H9 (cell line): ENCODE measurements around the gene COPE. TPM values are rescaled to one million over a fixed set of nuclear protein-coding genes. Genes with fewer than 3 reads are reported as not detected.

Experiments
- DNase-seq: peaks from one replicate; pipeline ENCODE4 v3.0.0-alpha.2; 2017
- H2AFZ ChIP-seq: one replicate; pipeline ENCODE4 v1.6.1; 2013; ENCODE audit warnings: mild to moderate bottlenecking, low read length, control low read depth, moderate library complexity
- H2AK5ac ChIP-seq: 2 replicates; pipeline ENCODE4 v1.6.1; 2013; ENCODE audit warnings: low read length, control low read depth, mixed read lengths; ENCODE audit not compliant: insufficient read length
- H2BK120ac ChIP-seq: one replicate; pipeline ENCODE4 v1.6.1; 2013; ENCODE audit warnings: low read depth, mild to moderate bottlenecking, low read length, control low read depth, inconsistent platforms; ENCODE audit not compliant: poor library complexity, severe bottlenecking
- H2BK12ac ChIP-seq: 2 replicates; pipeline ENCODE4 v1.6.1; 2013; ENCODE audit warnings: low read length, control low read depth, mixed read lengths, low read depth; ENCODE audit not compliant: insufficient read length
- H2BK15ac ChIP-seq: 2 replicates; pipeline ENCODE4 v1.6.1; 2013; ENCODE audit warnings: low read depth, low read length, control low read depth
- H2BK20ac ChIP-seq: one replicate; pipeline ENCODE4 v1.6.1; 2013; ENCODE audit warnings: low read depth, mild to moderate bottlenecking, low read length, control low read depth, inconsistent platforms; ENCODE audit not compliant: poor library complexity, severe bottlenecking
- H2BK5ac ChIP-seq: 2 replicates; pipeline ENCODE4 v1.6.1; 2013; ENCODE audit warnings: low read length, control low read depth, mixed read lengths; ENCODE audit not compliant: insufficient read length
- H3K14ac ChIP-seq: 2 replicates; pipeline ENCODE4 v1.6.1; 2013; ENCODE audit warnings: low read length, control low read depth; ENCODE audit not compliant: insufficient read depth
- H3K18ac ChIP-seq: 2 replicates; pipeline ENCODE4 v1.6.1; 2013; ENCODE audit warnings: low read depth, mild to moderate bottlenecking, mixed read lengths, low read length, control low read depth; ENCODE audit not compliant: insufficient read length
- H3K23ac ChIP-seq: 2 replicates; pipeline ENCODE4 v1.6.1; 2013; ENCODE audit warnings: low read length, control low read depth, mixed read lengths, low read depth; ENCODE audit not compliant: insufficient read length
- H3K23me2 ChIP-seq: 2 replicates; pipeline ENCODE4 v1.6.1; 2013; ENCODE audit warnings: low read depth, mild to moderate bottlenecking, mixed read lengths, low read length, control low read depth; ENCODE audit not compliant: insufficient read length, poor library complexity, severe bottlenecking
- H3K27ac ChIP-seq: 2 replicates; pipeline ENCODE4 v1.5.1; 2013; ENCODE audit warnings: low read length, control low read depth, mixed read lengths, low read depth; ENCODE audit not compliant: insufficient read length
- H3K27me3 ChIP-seq: 2 replicates; pipeline ENCODE4 v1.6.1; 2013; ENCODE audit warnings: low read length, control low read depth, inconsistent platforms; ENCODE audit not compliant: insufficient read depth
- H3K4ac ChIP-seq: 2 replicates; pipeline ENCODE4 v1.6.1; 2013; ENCODE audit warnings: low read depth, mild to moderate bottlenecking, control low read depth, inconsistent platforms, low read length, moderate library complexity
- H3K4me1 ChIP-seq: 2 replicates; pipeline ENCODE4 v1.6.1; 2013; ENCODE audit warnings: low read length, control low read depth, inconsistent platforms; ENCODE audit not compliant: insufficient read depth
- H3K4me2 ChIP-seq: 2 replicates; pipeline ENCODE4 v1.6.1; 2013; ENCODE audit warnings: low read length, control low read depth, mixed read lengths; ENCODE audit not compliant: insufficient read length, insufficient read depth
- H3K56ac ChIP-seq: 2 replicates; pipeline ENCODE4 v1.6.1; 2013; ENCODE audit warnings: low read depth, mild to moderate bottlenecking, mixed read lengths, low read length, control low read depth; ENCODE audit not compliant: insufficient read length
- H3K79me1 ChIP-seq: 2 replicates; pipeline ENCODE4 v1.6.1; 2013; ENCODE audit warnings: low read depth, mild to moderate bottlenecking, moderate library complexity, low read length, control low read depth, inconsistent platforms; ENCODE audit not compliant: insufficient read depth, poor library complexity, severe bottlenecking
- H3K79me2 ChIP-seq: 2 replicates; pipeline ENCODE4 v1.6.1; 2013; ENCODE audit warnings: low read length, control low read depth, inconsistent platforms; ENCODE audit not compliant: insufficient read depth
- H3K9ac ChIP-seq: 2 replicates; pipeline ENCODE4 v1.6.1; 2013; ENCODE audit warnings: low read length, control low read depth, mixed read lengths; ENCODE audit not compliant: insufficient read length; ENCODE audit errors: extremely low read depth
- H3K9me3 ChIP-seq: one replicate; pipeline ENCODE4 v1.6.1; 2013; ENCODE audit warnings: low read depth, low read length, inconsistent platforms; ENCODE audit not compliant: control insufficient read depth
- H3T11ph ChIP-seq: one replicate; pipeline ENCODE4 v1.6.1; 2013; ENCODE audit warnings: mild to moderate bottlenecking, low read length, control low read depth, inconsistent platforms
- H4K20me1 ChIP-seq: one replicate; pipeline ENCODE4 v1.6.1; 2013; ENCODE audit not compliant: control insufficient read depth, insufficient read length, insufficient read depth
- H4K5ac ChIP-seq: 2 replicates; pipeline ENCODE4 v1.6.1; 2013; ENCODE audit warnings: low read depth, mild to moderate bottlenecking, mixed read lengths, low read length, control low read depth; ENCODE audit not compliant: insufficient read length
- H4K8ac ChIP-seq: replicated peaks from 2 replicates; pipeline ENCODE4 v1.6.1; 2013; ENCODE audit warnings: low read length, control low read depth, mixed read lengths, low read depth; ENCODE audit not compliant: insufficient read length
- H4K91ac ChIP-seq: 2 replicates; pipeline ENCODE4 v1.6.1; 2013; ENCODE audit warnings: low read depth, mild to moderate bottlenecking, moderate library complexity, mixed read lengths, low read length, control low read depth; ENCODE audit not compliant: insufficient read length
- H3K27ac Mint-ChIP-seq, 3 experiments: 2 replicates in 2 of 3; 3 replicates in 1 of 3; pipeline ENCODE4 v1.8.0; 2020 to 2021; ENCODE audit warnings: mixed read lengths in 3 of 3, mild to moderate bottlenecking in 1 of 3, moderate library complexity in 1 of 3
- H3K27me3 Mint-ChIP-seq: 2 replicates; pipeline ENCODE4 v1.8.0; 2021; ENCODE audit warnings: low read depth, mild to moderate bottlenecking, moderate library complexity, mixed read lengths
- H3K36me3 Mint-ChIP-seq, 3 experiments: 2 replicates in 2 of 3; 3 replicates in 1 of 3; pipeline ENCODE4 v1.8.0; 2020 to 2021; ENCODE audit warnings: low read depth in 3 of 3, mixed read lengths in 3 of 3; ENCODE audit not compliant: insufficient read depth in 1 of 3
- H3K4me1 Mint-ChIP-seq, 2 experiments: 2 replicates each; pipeline ENCODE4 v1.8.0; 2020; ENCODE audit warnings: mixed read lengths in 2 of 2
- H3K4me3 Mint-ChIP-seq, 2 experiments: 2 replicates in 1 of 2; 3 replicates in 1 of 2; pipeline ENCODE4 v1.8.0; 2020 to 2021; ENCODE audit warnings: mild to moderate bottlenecking in 2 of 2, mixed read lengths in 2 of 2, moderate library complexity in 1 of 2
- H3K9me3 Mint-ChIP-seq, 2 experiments: 2 replicates in 1 of 2; 3 replicates in 1 of 2; pipeline ENCODE4 v1.8.0; 2020; ENCODE audit warnings: mild to moderate bottlenecking in 2 of 2, mixed read lengths in 2 of 2, moderate library complexity in 1 of 2
- CTCF ChIP-seq: fragments of 200-600 bp; sonication (generic); conservative IDR thresholded peaks from 3 replicates; pipeline ENCODE4 v1.8.0; 2021; ENCODE audit warnings: antibody characterized with exemption, mild to moderate bottlenecking
- WGBS: extraction: QIAGEN DNeasy Blood & Tissue Kit; methylation state at CpG from one replicate; pipeline ENCODE4 v1.1.7; 2013; ENCODE audit warnings: missing lambda C conversion rate, low lambda C conversion rate, mixed read lengths; ENCODE audit not compliant: insufficient read length; ENCODE audit errors: extremely low coverage; 5-methylcytosine and 5-hydroxymethylcytosine counted together
- total RNA-seq: library from RNA; stranded (reverse); gene quantifications from 2 replicates; pipeline ENCODE4 v1.2.1, GENCODE V29; 2021

The COPE gene
- total RNA-seq, 1 experiment from 2014 or later, result 198 TPM

GRCh38 chr19:18941628-18942354, 22.6 kb upstream of the COPE start:
- peak overlapping the region; percentile 35 for H3K4me2 ChIP-seq
- Mint-ChIP-seq H3K27me3 (peaks cover 51% of the 10 kb centered on the region), H3K4me3 (peak overlapping the region; percentile 45 to 71), H3K4me1 (peaks cover 11 to 29% of the 10 kb centered on the region in 2 experiments), H3K27ac (no peak overlapping the region; a peak in 1 of 7 replicates), H3K9me3 (no peaks in the 10 kb centered on the region; a peak in 1 of 5 replicates), H3K36me3 (peaks cover 7 to 23% (median 11%) of the 10 kb centered on the region in 3 experiments)
- H3K79me2 ChIP-seq, result no peaks in the 10 kb centered on the region
- no peaks in the 10 kb centered on the region for H4K20me1 ChIP-seq
- no peak overlapping the region for H3K56ac ChIP-seq
- no peak overlapping the region for H2BK12ac ChIP-seq
- peaks cover 7% of the 10 kb centered on the region for H3K23me2 ChIP-seq
- H3K4ac ChIP-seq, result no peak overlapping the region
- H3K23ac ChIP-seq, result no peak overlapping the region
- no peaks in the 10 kb centered on the region for H3K9me3 ChIP-seq
- H4K91ac ChIP-seq, result no peak overlapping the region
- no peak overlapping the region for H3K27ac ChIP-seq
- H3K27me3 ChIP-seq, result no peaks in the 10 kb centered on the region
- peak; percentile 55 for DNase-seq
- H3K9ac ChIP-seq, result no peak overlapping the region
- no peak overlapping the region for H2BK120ac ChIP-seq
- no peak overlapping the region for H3K18ac ChIP-seq
- TF ChIP-seq CTCF, result no peak
- no peak overlapping the region for H3T11ph ChIP-seq
- no CpG with 5 or more reads among the region's 18 CpGs for WGBS
- H2BK20ac ChIP-seq, result no peak overlapping the region
- H2AFZ ChIP-seq, result no peak overlapping the region
- no peaks in the 10 kb centered on the region for H3K79me1 ChIP-seq
- no peak overlapping the region for H2BK5ac ChIP-seq
- H3K14ac ChIP-seq, result no peak overlapping the region
- no peak overlapping the region for H2BK15ac ChIP-seq
- H2AK5ac ChIP-seq, result no peak overlapping the region
- H4K8ac ChIP-seq, result no peak overlapping the region
- no peak overlapping the region for H4K5ac ChIP-seq
- H3K4me1 ChIP-seq, result no peaks in the 10 kb centered on the region
